Mammary epithelial cell (primary cell): ENCODE data around the gene SYT17.

ENCODE experiments used
- CTCF ChIP-seq, 2 donors: IDR thresholded peaks in 1 of 2; conservative IDR thresholded peaks in 1 of 2; 2 replicates each; pipeline ENCODE4 v1.5.1; 2011 to 2012; ENCODE audit warnings: inconsistent platforms in 2 of 2, low read length in 2 of 2, mild to moderate bottlenecking in 2 of 2, control low read depth in 1 of 2, low read depth in 1 of 2; ENCODE audit not compliant: insufficient read depth in 1 of 2; ENCODE audit errors: extremely low read depth in 1 of 2
- EZH2 ChIP-seq: IDR thresholded peaks from 2 replicates; pipeline ENCODE4 v1.6.1; 2012; ENCODE audit warnings: low read length, inconsistent platforms, borderline replicate concordance

- TF ChIP-seq EZH2 (no peak), CTCF (conservative IDR thresholded peaks at IDR 0.05 in 1 of 2, IDR thresholded peaks at IDR 0.05 in 1 of 2; ENCODE audit: extremely low read depth in 1 of 2, insufficient read depth in 1 of 2, low read depth in 1 of 2, low read length in 2 of 2) (no peak)
Observed at GRCh38 chr16:19162085-19162484, 6.0 kb upstream of the SYT17 start.
